ENCODE data around the gene IFI27L2.

GRCh38 chr14:94161058-94161457, 31.7 kb upstream of the IFI27L2 start:
- TF ChIP-seq EZH2phosphoT487 (IDR thresholded peaks at IDR 0.05; ENCODE audit: low read depth), result no peak
- TF ChIP-seq, protein P1, sequence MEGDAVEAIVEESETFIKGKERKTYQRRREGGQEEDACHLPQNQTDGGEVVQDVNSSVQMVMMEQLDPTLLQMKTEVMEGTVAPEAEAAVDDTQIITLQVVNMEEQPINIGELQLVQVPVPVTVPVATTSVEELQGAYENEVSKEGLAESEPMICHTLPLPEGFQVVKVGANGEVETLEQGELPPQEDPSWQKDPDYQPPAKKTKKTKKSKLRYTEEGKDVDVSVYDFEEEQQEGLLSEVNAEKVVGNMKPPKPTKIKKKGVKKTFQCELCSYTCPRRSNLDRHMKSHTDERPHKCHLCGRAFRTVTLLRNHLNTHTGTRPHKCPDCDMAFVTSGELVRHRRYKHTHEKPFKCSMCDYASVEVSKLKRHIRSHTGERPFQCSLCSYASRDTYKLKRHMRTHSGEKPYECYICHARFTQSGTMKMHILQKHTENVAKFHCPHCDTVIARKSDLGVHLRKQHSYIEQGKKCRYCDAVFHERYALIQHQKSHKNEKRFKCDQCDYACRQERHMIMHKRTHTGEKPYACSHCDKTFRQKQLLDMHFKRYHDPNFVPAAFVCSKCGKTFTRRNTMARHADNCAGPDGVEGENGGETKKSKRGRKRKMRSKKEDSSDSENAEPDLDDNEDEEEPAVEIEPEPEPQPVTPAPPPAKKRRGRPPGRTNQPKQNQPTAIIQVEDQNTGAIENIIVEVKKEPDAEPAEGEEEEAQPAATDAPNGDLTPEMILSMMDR (IDR thresholded peaks at IDR 0.05; ENCODE audit: low read depth, low read length), result no peak

Data from OCI-LY3 (cell line).